Endodermal cell (in vitro differentiated cells): ENCODE results near the gene RFPL1. TPM values are rescaled to one million over a fixed set of nuclear protein-coding genes. Genes with fewer than 3 reads are reported as not detected.

ENCODE experiments used
- DNase-seq: peaks from one replicate; pipeline ENCODE4 v3.0.0-alpha.2; 2017
- H3K27ac ChIP-seq: 2 replicates; pipeline ENCODE4 v1.5.1; 2013; ENCODE audit warnings: mild to moderate bottlenecking, low read depth, low read length, moderate library complexity
- H3K27me3 ChIP-seq: 2 replicates; pipeline ENCODE4 v1.6.1; 2013; ENCODE audit warnings: mild to moderate bottlenecking, low read length, moderate library complexity; ENCODE audit not compliant: insufficient read depth, control insufficient read depth, poor library complexity, severe bottlenecking
- H3K36me3 ChIP-seq: 2 replicates; pipeline ENCODE4 v1.7.0; 2013; ENCODE audit warnings: mild to moderate bottlenecking, low read length, moderate library complexity; ENCODE audit not compliant: control insufficient read depth, insufficient read depth
- H3K4me1 ChIP-seq: one replicate; pipeline ENCODE4 v1.7.0; 2013; ENCODE audit warnings: low read length; ENCODE audit not compliant: control insufficient read depth, insufficient read depth
- H3K4me3 ChIP-seq: 2 replicates; pipeline ENCODE4 v1.5.1; 2013; ENCODE audit warnings: mild to moderate bottlenecking, low read length, moderate library complexity
- H3K9ac ChIP-seq: 2 replicates; pipeline ENCODE4 v1.6.1; 2013; ENCODE audit warnings: mild to moderate bottlenecking, low read length, moderate library complexity; ENCODE audit not compliant: poor library complexity, severe bottlenecking; ENCODE audit errors: extremely low read depth
- H3K9me3 ChIP-seq: 2 replicates; pipeline ENCODE4 v1.6.1; 2013; ENCODE audit warnings: mild to moderate bottlenecking, low read length, moderate library complexity; ENCODE audit not compliant: control insufficient read depth
- H3K27ac Mint-ChIP-seq: 2 replicates; pipeline ENCODE4 v1.8.0; 2020; ENCODE audit warnings: mixed read lengths
- H3K27me3 Mint-ChIP-seq: 2 replicates; pipeline ENCODE4 v1.8.0; 2021; ENCODE audit warnings: mild to moderate bottlenecking, mixed read lengths; ENCODE audit not compliant: insufficient read depth
- H3K36me3 Mint-ChIP-seq: 2 replicates; pipeline ENCODE4 v1.8.0; 2020; ENCODE audit warnings: low read depth, mixed read lengths
- H3K4me1 Mint-ChIP-seq: 2 replicates; pipeline ENCODE4 v1.8.0; 2020; ENCODE audit warnings: mixed read lengths
- H3K4me3 Mint-ChIP-seq: 2 replicates; pipeline ENCODE4 v1.8.0; 2020; ENCODE audit warnings: mild to moderate bottlenecking, moderate library complexity, mixed read lengths
- H3K9me3 Mint-ChIP-seq: 2 replicates; pipeline ENCODE4 v1.8.0; 2020; ENCODE audit warnings: mild to moderate bottlenecking, mixed read lengths
- CTCF ChIP-seq: fragments of 200-600 bp; sonication (generic); conservative IDR thresholded peaks from 2 replicates; pipeline ENCODE4 v1.5.0; 2021; ENCODE audit warnings: antibody characterized with exemption, mild to moderate bottlenecking
- WGBS, 2 experiments: methylation state at CpG; one replicate each; pipeline versions ENCODE4 v1.1.5 to v1.1.7; 2013; ENCODE audit warnings: missing lambda C conversion rate in 2 of 2, mixed read lengths in 1 of 2; ENCODE audit not compliant: insufficient coverage in 1 of 2, insufficient read length in 1 of 2; 5-methylcytosine and 5-hydroxymethylcytosine counted together
- total RNA-seq, 2 donors: library from RNA; stranded (reverse); fragmentation: NEBNext Ultra II Directional in 1 of 2; extraction: Animal tissue kit (Norgen Biotek cat#: 25700) in 1 of 2; gene quantifications; 2 replicates in 1 of 2; 3 replicates in 1 of 2; pipeline ENCODE4 v1.2.1, GENCODE V29; 2021

Gene RFPL1
- total RNA-seq, 2 donors from 2014 or later = not detected

GRCh38 chr22:29475550-29475949 is 37.2 kb downstream of the RFPL1 start:
- H3K4me1 ChIP-seq = no peaks in the 10 kb centered on the region
- Mint-ChIP-seq H3K4me3 (no peak overlapping the region), H3K9me3 (peaks cover 4% of the 10 kb centered on the region), H3K36me3 (no peaks in the 10 kb centered on the region), H3K4me1 (peaks cover 5% of the 10 kb centered on the region), H3K27me3 (peaks cover 48% of the 10 kb centered on the region), H3K27ac (no peak overlapping the region)
- H3K4me3 ChIP-seq = no peak overlapping the region
- no peaks in the 10 kb centered on the region for H3K36me3 ChIP-seq
- no peak overlapping the region for H3K9ac ChIP-seq
- WGBS, 2 experiments = 80 to 84% methylated on average over 8 of the region's 8 CpGs
- no peak for TF ChIP-seq CTCF
- peaks cover 41% of the 10 kb centered on the region for H3K27me3 ChIP-seq
- H3K27ac ChIP-seq = no peak overlapping the region
- DNase-seq = no peak
- no peaks in the 10 kb centered on the region for H3K9me3 ChIP-seq

- Mint-ChIP-seq H3K4me3 (no peak overlapping the region), H3K4me1 (peaks cover 5% of the 10 kb centered on the region), H3K27me3 (peaks cover 52% of the 10 kb centered on the region), H3K27ac (no peak overlapping the region), H3K9me3 (peaks cover 5% of the 10 kb centered on the region), H3K36me3 (no peaks in the 10 kb centered on the region)
- Histone ChIP-seq H3K27ac (no peak overlapping the region), H3K27me3 (peaks cover 46% of the 10 kb centered on the region), H3K4me3 (no peak overlapping the region), H3K36me3 (no peaks in the 10 kb centered on the region), H3K9ac (no peak overlapping the region), H3K4me1 (no peaks in the 10 kb centered on the region), H3K9me3 (no peaks in the 10 kb centered on the region)
- 72 to 78% methylated on average over 4 to 6 of the region's 6 CpGs for WGBS, 2 experiments
- no peak for TF ChIP-seq CTCF
- peak; percentile 58 for DNase-seq
These were observed 37.7 kb downstream of the RFPL1 start for GRCh38 chr22:29476116-29476515.

GRCh38 chr22:29477723-29478318 is 39.4 kb downstream of the RFPL1 start:
- WGBS, 2 experiments = 17 to 25% methylated on average over 2 to 4 of the region's 4 CpGs
- no peak for TF ChIP-seq CTCF
- Mint-ChIP-seq H3K27me3 (peaks cover 69% of the 10 kb centered on the region), H3K36me3 (no peaks in the 10 kb centered on the region), H3K4me3 (peak overlapping the region; percentile 29), H3K27ac (no peak overlapping the region), H3K9me3 (peaks cover 9% of the 10 kb centered on the region), H3K4me1 (peaks cover 16% of the 10 kb centered on the region)
- H3K27ac ChIP-seq = no peak overlapping the region
- no peak for DNase-seq
- no peaks in the 10 kb centered on the region for H3K9me3 ChIP-seq
- H3K4me1 ChIP-seq = no peaks in the 10 kb centered on the region
- no peak overlapping the region for H3K9ac ChIP-seq
- H3K27me3 ChIP-seq = peaks cover 62% of the 10 kb centered on the region
- no peak overlapping the region for H3K4me3 ChIP-seq
- H3K36me3 ChIP-seq = no peaks in the 10 kb centered on the region
